ENCODE results near the gene RPL28.

The RPL28 gene

DNA sequence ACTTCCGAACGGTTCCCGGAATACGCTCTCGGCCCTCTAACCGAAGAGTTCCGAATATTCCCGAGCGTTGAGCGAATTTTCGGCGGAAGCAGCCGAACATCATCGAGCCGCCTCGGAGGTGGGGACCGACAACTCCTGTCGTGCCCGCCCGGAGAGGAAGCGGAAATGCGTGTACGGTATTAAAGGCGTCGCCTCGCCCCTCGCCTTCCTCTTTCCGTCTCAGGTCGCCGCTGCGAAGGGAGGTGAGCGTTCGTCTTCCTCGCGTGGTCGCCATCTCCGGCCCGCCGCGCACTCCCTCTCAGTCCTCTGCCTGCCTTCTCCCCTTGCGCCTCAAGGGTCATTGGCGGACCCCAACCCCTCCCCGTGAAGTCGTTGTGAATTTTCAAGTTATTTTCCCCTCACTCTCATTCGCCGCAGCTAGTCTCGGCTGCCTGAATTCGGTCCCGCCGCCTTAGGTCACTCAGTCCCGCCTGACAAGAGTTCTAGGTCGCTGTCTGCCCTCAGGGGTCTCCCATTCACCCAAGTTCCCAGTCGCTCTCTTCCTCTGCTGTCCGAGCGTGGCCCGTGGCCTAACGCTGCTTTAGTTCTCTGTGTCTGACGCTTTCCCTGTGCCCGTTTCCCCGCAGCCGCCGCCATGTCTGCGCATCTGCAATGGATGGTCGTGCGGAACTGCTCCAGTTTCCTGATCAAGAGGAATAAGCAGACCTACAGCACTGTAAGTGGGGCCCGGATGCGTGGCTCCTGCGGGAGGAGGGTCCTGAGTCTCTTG is at the start of gene RPL28:
Gene RPL28, plus strand, starts transcription at position 209 of the 769 bp plus-strand sequence. Its CDS starts 426 bp downstream, at position 635.
- DNase-seq = peak; percentile 98

GRCh38 chr19:55336101-55336500 is 49.6 kb upstream of the RPL28 start:
- DNase-seq = no peak

GRCh38 chr19:55339105-55339888 is 46.4 kb upstream of the RPL28 start, which contains the start of gene KMT5C:
TSS of gene KMT5C (plus strand) at chr19:55339876. CDS start at chr19:55341937, 2,061 bp downstream.
- DNase-seq = peak; percentile 100

- DNase-seq = no peak
Observed at GRCh38 chr19:55339889-55340783, 45.6 kb upstream of the RPL28 start.

- DNase-seq = peak; percentile 32
Observed at GRCh38 chr19:55340784-55341147, 45.0 kb upstream of the RPL28 start.

DNA sequence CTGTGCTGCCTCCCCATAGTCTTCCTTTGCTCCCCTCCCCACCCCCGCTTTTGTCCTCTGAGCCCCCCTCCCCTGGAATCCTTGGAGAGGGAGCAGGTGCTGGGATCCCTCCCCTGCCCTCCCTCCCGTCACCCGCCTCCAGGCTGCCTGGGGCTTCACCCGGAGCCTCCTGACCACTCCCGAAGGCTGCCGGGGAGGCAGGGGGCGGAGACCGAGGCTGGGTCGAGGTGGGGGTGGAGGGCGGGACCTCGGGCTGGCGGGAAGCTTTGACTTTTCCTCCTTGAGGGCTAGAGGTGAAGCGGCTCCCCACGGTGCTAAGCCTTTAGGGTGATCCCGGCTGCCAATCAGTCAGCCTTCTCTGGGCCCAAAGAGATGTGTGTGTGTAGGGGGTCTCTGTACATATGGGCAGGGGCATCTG is 44.6 kb upstream of the RPL28 start:
- peak; percentile 87 for DNase-seq

GRCh38 chr19:55341595-55342531 is 43.9 kb upstream of the RPL28 start:
- no peak for DNase-seq

- DNase-seq = no peak
Observed at GRCh38 chr19:55344444-55344843, 41.3 kb upstream of the RPL28 start.

- no peak for DNase-seq
Observed at GRCh38 chr19:55345101-55345817, 40.5 kb upstream of the RPL28 start.

- no peak for DNase-seq
Observed at GRCh38 chr19:55345818-55346724, 39.7 kb upstream of the RPL28 start.

GRCh38 chr19:55346725-55347441 is 38.8 kb upstream of the RPL28 start:
- DNase-seq = no peak

GRCh38 chr19:55347442-55348009 is 38.2 kb upstream of the RPL28 start:
- DNase-seq = no peak

DNA sequence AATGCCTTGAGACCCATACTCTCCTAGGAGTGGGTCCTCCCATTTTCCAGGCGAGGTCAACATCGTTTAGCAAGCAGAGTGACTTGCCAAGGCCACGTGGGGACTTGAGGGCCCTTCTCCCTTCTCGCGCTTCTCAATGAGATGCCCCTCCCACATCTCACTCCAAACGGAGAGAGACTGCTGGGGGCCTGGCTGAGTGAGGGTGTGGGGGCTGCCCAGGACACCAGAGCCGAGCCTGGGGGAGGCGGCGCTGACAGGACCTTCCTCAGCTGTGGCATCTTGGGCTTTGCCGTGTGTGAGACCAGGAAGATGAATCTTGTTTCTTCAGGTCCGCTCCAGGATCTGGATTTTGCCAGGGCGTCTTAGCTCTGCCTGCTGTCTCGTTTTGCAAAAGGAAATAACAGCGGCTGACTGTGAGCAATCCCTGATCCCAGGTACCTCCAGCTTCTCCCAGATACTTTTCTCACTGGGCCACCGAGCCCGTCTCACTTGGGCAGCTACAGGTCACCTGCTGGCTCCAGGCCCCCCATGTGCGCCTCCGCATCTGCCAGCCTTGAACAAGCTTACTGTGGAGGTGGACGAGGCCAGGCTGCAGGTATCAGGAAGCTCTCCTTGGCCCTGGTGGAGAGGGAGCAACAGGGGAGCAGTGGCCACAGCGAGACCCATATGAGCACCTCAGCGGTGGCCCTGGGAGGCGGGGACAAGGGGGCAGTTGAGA is 37.3 kb upstream of the RPL28 start:
- no peak for DNase-seq

DNA sequence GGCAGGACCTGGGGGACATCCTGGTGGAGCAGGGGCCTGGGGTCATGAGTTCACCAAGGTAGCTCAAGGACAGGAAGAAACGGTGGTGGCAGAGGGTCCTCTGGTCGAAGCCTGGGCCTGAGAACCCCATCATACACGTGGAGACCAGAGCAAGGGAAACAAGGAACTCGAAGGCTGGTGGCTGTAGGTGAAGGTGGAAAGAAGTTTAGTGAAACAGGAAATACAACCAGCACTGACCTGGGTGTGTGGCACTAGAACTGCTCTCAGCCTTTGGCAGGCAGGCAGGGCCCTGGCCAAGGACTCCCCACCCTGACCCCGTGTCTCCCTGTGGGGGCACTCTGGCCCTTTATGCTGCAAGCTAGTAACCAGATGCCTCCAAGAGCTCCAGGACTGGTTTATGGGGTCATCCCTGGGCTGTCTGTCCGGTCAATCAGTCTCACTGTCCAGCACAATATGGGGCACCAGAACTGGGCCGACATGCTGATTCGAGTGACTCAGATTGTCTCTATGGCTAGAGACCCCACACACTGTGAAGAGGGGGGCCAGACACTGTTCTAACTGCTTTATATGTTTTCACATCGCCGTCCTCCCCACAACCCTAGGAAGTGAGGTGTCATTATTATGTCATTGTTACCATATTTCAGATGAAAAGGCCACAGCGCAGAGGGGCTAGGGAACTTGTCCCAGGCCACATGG is 35.0 kb upstream of the RPL28 start:
- no peak for DNase-seq

GRCh38 chr19:55352040-55352439 is 33.7 kb upstream of the RPL28 start:
- DNase-seq = no peak

GRCh38 chr19:55352549-55353145 is 33.1 kb upstream of the RPL28 start:
- DNase-seq = no peak

DNA sequence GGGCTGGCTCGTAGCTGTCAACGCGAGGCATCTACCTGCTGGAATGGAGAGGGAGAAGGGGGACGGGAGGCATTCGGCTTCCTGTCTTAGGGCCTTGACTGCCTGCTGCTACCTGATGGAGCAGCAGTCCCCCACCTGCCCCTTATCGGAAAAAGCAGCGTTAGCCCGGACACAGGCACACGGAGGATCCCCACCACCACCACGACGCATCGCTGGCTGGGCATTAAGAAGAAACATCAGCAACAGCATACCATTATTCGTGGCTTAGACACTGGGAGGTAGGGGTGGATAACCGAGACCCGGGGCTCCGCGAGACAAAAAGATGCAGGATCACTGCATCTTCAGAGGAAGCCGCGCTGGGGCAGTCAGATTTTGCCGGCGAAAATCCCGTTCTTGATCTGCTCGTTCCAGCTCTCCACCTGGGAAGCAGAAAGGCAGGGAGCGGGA is 32.4 kb upstream of the RPL28 start:
- DNase-seq = no peak

Measured in stimulated activated CD4-positive, alpha-beta T cell treated with anti-CD3 and anti-CD28 coated beads, Interleukin-15, amount 100 ng/mL, for 24 hours (primary cell).